C4-2B (cell line): ENCODE data around the gene AAMDC.

Experiments
- ZFX ChIP-seq: fragments of 450-650 bp; IDR thresholded peaks from 2 replicates; pipeline ENCODE4 v1.6.1; 2017
- TF ChIP-seq, protein P1 (sequence below): fragments of 450-650 bp; conservative IDR thresholded peaks from 2 replicates; pipeline ENCODE4 v1.5.1; 2017; ENCODE audit warnings: mild to moderate bottlenecking

DNA sequence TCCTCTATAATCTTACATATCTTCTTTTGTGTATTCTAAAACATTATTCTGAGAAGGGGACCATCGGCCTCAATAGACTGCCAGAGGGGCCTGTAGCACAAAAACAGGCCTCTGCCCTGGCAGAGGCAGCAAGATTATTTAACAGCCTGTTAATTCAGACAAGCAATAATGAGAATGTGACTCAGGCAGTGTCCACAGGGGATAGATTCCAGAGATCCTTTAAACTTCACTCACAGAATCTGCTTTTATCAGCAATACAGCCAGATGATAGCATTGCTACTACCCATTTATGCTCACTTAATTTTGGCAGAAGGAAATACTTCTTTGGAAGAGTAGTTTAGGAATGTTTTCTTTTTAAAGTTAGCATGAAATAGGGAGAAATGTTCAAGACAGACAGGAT is 44.9 kb downstream of the AAMDC start:
- TF ChIP-seq, protein P1, sequence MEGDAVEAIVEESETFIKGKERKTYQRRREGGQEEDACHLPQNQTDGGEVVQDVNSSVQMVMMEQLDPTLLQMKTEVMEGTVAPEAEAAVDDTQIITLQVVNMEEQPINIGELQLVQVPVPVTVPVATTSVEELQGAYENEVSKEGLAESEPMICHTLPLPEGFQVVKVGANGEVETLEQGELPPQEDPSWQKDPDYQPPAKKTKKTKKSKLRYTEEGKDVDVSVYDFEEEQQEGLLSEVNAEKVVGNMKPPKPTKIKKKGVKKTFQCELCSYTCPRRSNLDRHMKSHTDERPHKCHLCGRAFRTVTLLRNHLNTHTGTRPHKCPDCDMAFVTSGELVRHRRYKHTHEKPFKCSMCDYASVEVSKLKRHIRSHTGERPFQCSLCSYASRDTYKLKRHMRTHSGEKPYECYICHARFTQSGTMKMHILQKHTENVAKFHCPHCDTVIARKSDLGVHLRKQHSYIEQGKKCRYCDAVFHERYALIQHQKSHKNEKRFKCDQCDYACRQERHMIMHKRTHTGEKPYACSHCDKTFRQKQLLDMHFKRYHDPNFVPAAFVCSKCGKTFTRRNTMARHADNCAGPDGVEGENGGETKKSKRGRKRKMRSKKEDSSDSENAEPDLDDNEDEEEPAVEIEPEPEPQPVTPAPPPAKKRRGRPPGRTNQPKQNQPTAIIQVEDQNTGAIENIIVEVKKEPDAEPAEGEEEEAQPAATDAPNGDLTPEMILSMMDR: no peak
- no peak for TF ChIP-seq ZFX
